Measurements from ENCODE around the gene KRTAP5-6. TPM values are rescaled to one million over a fixed set of nuclear protein-coding genes. Genes with fewer than 3 reads are reported as not detected.
A peak's percentile ranks its signal among the peaks of the same experiment; 100 is the strongest.

KRTAP5-6 gene, protein sequence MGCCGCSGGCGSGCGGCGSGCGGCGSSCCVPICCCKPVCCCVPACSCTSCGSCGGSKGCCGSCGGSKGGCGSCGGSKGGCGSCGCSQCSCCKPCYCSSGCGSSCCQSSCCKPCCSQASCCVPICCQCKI
- total RNA-seq, result not detected in 2 replicates
- not detected for polyA plus RNA-seq (2012)

DNA sequence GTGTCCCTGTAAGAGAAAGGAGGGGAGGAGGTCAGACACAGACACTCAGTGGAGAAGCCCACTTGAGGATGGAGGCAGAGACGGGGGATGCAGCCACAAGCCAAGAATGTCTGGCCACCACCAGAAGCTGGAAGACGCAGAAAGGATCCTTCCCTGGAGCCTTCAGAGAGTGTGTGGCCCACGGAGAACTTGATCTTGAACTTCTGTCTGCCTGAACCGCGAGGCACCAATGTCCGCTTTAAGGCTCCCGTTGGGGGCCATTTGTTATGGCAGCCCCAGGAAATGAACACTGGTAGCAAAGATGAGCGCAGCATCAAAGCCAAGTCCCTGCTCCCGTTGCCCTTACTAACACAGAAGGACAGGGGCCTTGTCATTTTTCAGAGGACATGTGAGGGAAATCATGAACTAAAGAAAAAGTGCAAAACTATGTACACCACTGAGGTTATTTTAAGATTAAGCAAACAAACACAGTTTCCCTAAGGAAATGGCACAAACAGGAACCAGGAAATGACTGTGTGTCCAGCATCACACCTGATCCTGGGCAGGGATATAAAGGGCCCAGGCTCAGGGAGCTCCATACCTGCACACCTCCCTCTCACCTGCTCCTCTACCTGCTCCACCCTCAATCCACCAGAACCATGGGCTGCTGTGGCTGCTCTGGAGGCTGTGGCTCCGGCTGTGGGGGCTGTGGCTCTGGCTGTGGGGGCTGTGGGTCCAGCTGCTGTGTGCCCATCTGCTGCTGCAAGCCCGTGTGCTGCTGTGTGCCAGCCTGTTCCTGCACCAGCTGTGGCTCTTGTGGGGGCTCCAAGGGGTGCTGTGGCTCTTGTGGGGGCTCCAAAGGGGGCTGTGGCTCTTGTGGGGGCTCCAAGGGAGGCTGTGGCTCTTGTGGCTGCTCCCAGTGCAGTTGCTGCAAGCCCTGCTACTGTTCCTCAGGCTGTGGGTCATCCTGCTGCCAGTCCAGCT lies at the start of gene KRTAP5-6:
Gene KRTAP5-6, plus strand, starts transcription at position 588 of the 963 bp plus-strand sequence. Its CDS starts 51 bp downstream, at position 639.
- no peak for DNase-seq (ENCODE audit: low read depth)

DNA sequence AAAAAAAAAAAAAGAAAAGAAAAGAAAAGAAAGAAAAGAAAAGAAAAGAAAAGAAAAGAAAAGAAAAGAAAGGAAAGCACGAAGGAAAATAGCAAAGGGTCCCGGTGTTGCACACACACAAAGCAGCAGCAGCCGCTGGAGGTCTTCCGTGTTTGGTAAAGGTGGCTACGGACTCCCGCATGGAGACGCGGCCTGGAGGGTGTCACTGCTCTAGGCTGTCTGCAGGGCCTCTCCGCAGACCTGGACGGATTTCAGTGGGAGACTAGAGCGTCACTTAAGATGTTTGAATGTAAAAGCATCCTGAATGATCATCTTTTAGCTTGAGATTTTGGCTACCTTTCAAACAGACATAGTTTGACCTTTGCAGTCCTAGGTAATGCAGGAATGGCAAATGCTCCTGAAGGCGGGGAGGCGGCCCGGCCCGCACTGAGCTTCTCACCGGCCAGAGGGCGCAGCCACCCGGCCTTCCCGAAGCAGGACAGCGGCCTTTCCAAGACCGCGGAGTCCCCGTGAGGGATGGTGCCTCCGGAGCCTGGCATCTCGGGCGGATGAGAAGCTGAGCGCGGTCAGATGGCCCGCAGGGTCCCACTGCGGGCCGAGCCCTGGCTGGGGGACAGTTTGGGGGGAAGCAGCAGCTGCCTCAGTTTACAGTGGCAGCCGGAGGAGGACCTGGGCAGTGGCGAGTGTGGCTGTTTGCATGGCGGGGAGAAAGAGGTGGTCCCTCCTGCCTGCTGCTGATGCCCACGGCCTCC lies 48.9 kb upstream of the KRTAP5-6 start:
- DNase-seq (ENCODE audit: low read depth), result no peak

DNA sequence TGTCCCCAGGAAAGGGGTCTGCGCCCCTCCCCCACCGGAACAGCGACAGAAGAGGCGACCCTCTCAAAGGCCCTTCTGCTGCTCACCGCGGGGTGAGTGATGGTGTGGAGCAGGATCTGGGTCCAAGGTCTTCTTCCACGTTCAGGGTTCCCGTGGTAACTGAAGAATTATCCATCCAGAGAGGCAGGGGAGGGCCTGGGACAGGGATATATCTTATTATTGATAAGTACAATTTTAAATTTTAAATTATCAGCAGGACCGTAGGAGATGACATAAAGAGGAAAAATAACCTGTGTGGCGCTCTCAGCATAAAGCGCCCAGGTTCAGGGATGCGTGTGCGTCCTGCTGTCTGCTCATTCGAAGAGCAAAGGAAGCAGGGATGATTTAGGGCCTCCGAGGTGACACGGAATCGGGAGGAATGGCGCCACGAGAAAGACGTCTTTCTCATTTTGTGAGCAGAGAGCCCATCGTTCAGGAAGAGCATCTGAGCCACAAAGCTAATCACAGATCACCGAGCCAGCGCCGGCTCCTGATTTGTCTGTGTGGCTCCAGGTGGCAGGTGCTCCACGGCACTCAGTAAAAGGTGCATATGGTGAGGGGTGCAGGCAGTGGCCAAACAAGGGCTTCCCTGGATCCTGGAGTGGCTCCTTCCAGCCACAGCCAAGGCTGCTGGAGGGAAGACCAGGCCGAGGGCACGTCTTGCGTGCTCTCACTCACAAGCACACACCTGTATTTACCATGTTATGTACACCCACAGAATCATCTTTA lies 48.2 kb upstream of the KRTAP5-6 start:
- no peak for DNase-seq (ENCODE audit: low read depth)

DNA sequence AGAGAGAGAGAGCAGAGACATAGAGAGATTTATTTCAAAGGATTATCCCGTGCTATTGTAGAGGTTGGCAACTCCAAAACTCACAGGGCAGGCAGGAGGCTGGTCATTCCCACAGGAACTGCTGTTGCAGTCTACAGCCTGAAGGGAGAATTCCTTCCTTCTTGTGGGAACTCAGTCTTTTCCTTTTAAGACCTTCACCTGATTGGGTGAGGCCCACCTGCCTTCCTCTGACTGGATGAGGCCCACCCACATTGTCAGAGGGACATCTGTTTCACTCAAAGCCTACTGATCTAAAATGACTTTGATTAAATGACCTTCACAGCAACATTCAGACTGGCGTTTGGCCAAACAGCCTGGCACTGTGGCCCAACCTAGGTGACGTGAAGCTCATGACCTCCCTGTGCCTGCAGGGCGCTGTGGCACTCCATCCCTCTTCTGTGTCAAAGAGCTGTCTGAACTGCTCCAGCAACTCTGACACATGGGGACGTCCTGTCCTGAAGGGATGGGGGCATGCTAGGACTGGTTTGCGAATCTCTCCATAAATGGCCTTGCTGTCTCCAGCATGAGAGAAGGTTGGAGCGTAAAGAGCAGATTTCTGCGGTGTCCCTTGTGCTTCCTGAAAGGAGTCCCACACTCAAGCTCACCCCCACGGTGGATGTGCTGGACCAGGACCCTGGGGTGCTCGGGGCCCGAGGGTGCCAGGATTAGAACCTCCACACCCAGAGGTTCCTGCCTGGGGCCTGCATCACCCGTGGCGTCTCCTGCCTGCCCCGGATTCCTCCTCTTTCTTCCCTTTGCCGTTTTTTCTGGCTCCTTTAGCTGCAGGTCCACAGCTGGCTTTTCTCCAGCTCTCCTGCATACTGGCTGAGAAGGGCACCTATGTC lies 46.7 kb upstream of the KRTAP5-6 start:
- no peak for DNase-seq (ENCODE audit: low read depth)

DNA sequence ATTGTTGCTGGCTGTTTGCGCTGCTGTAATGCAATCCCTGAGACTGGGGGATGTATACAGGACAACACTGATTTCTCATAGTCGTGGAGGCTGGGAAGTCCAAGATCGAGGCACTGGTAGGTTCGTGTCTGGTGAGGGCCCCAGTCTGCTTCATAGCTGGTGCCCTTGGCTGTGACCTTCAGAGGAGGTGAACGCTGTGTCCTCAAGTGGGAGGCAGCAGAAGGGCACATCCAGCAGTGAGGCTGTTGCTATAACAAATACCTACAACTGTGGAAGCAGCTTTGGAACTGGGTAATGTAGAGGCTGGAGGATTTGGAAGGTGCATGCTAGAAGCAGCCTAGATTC lies 46.1 kb upstream of the KRTAP5-6 start:
- no peak for DNase-seq (ENCODE audit: low read depth)

DNA sequence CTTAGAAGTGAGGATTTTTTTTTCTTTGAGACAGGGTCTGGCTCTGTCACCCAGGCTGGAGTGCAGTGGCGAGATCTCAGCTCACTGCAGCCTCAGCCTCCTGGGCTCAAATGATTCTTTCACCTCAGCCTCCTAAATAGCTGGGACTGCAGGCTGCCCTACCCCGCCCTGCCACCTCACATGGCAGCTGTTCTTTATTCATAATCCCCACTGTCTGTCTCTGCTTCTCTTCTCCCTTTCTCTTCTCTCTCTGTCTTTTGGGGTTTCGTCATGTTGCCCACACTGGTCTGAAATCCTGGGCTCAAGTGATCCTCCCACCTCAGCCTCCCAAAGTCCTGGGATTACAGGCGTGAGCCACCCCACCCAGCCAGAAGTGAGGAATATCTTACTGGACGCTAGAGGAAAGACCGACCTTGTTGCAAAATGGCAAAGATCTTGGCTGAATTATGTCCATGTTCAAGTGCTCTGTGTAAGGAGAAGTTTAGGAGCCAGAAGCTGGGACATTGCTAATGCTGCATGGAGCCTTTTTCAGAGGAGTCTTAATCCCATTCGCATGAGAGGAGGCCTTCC lies 45.5 kb upstream of the KRTAP5-6 start:
- peak; percentile 47 for DNase-seq (ENCODE audit: low read depth)

DNA sequence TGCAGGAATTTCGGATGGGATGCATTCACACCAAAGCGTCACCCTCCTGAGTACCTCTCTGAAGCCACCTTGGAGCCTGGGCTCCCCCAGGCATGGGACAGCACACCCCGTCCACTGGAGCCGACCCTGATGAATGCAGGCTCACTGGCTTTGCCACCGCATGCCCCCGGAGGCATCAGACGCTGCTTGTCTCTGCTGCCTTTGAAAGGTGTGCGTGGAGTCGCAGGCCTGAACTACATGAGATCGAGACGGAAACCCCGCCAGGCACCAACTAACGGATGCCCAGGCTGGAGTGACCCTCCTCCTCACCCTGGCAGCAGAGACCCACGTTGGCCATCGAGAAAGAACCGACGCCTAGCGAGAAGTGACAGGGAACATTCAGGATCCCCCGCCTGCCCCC lies 45.0 kb upstream of the KRTAP5-6 start:
- DNase-seq (ENCODE audit: low read depth), result no peak

DNA sequence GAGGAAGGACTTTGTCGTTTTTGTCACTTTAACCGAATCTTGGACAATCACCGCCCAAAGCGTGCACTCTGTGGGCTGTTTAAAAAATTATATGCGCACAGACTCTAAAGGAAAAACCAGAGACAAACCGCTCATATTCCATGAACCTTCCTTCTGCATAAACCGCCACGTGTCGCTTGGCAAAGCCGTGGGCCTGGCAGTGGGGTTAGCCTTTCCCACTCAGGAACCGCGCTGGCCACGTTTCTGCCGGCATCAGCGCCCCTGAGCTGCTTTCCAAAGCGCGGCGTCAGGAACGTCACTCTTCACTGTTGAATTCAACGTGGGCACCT lies 44.6 kb upstream of the KRTAP5-6 start:
- no peak for DNase-seq (ENCODE audit: low read depth)

DNA sequence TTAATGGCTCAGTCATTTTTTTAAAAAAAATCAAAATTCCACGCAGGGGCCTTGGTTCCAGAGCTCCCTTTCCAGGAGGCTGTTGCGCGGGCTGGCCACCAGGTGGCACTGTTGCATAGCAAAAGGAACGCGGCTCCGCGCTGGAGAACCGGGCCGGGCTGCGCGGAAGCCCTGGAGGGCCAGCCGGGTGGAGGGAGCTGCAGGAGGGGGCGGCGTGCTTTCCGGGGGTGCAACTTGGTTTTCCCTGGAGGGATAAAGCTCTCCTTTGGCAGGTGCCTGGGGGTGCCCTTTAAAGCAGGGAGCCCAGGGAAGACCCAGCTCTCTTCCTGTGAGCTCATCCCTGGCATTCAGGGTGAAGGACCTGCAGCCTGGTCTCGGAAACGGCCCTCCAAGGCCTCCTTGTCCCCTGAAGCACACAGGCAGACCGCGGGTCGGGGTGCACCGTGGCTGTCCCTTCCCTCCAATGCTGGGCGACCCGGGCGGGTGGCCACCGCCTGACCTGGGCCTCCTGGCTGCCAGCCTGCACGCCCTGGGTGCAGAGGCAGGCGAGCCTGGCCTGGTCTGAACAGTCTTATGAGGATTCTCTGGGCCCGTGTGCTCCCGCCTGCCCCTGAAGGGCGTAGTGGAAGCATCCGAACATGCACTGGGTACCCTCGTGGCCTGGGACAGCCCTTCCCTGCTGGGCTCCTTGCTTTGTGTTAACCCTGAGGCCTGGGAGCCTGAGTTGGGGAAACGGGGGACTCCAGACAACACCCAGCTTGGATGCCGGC lies 44.0 kb upstream of the KRTAP5-6 start:
- DNase-seq (ENCODE audit: low read depth), result peak; percentile 63

DNA sequence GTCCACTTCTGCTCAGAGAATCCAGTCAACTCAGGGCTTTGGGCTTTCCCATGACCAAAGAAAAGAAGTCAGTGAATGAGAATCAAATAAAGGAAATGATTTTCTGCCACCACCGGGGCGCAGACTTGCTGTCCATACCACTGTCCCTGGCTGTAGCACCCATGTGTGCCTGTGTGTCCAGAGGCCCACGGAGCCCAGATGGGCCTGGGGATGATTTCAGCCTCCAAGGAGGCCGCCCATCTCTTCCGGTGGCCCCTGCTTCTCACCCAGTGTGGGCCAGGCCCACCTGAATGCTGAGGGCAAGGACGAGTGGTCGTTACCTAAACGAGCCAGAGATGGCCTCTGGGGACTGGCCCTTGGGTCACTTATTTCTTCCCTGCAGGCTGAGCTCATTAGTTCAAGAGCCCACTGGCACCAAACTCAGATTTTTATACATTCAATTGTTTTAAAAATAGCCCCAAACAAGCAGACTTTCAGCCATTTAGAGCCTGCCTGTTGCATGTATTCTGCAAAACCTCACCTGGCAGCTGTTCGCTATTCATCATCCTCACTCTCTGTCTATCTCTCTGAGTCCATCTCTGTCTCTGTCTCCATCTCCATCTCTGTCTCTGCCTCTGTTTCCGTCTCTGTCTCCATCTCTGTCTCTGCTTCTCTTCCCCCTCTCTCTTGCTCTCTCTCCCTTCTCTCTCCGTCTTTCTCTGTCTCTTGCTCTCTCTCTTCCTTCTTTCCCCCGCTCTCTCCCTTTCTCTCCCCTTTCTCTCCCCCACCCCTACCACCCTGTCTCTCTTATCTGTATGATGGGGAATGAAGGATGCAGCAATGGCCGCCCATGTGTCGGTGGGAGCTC lies 43.2 kb upstream of the KRTAP5-6 start:
- no peak for DNase-seq (ENCODE audit: low read depth)

DNA sequence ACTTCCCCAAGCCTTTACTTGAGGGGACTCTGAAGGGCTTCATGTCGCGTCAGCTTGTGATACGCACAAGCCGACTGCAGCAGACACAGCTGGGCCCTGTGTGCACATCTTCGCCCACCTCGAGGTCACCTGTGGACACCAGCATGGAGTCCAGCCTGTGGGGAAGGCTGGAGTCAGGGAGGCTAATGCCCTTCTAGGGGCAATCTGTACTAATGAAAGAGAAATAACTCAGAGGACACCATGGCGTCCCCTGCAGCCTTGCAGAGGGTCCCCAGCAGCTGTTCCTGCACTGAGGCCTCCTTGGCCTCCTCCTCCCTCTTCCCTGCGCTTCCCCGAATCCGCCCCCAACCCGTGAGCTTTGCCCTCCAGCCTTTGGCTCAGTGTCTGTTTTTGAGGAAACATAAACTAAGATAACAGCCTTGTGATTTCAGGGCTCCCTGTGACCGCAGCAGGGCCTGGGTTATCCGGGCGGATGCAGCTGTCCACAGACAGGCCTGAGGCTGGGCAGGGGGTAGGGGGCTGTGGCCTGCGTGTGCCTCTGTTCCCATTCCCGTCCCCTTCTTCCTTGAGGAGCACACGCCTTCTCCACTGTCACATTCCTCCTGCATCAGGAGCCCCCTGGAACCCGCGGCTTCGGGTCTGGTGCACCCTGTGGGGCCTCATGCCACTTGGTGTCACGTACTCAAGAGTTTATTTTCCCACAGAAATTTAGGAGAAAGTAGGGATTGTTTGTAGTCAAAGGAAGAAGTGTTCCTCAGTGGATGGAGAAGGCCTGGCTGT lies 42.4 kb upstream of the KRTAP5-6 start:
- no peak for DNase-seq (ENCODE audit: low read depth)

DNA sequence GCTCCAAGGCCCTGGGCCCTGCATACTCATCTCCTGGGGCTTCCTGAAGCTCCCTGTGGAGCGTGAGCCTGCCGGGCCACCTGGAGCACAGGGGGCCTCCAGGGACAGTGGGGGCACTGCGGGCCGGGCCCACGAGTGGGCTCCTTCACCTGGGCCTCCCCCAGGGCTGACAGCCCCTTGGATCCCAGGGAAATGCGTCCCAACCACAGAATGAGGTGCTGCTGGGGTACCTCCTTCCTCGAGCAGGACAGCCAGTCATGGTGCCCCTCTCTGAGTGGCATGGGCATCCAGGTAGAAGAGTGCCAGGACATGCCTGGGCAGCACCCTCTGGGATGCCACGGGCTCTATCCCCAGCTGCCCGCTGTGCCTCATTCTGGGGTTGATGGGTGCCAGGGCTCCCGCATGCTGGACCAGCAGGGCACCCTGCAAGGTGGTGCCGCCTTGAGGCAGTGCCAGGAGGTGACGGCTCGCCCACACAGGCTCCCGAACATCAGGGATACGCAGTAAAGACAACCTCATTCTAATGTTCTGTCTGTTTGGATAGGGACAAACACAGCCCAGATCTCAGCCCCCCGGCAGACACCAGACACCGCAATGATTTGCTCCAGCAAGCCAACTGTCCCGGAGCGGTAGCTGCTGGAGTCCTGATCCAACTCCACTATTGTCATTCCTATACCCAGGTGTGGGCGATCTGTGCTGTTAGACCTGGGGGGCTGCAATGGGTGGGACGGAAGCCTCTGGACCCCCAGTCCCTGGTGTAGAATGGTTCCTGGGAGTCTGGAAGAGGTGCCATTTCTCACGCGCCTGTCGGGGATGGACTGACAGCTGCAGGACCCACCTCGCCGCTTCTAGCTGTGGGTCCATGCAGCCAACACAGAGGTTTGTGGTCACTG lies 41.6 kb upstream of the KRTAP5-6 start:
- DNase-seq (ENCODE audit: low read depth), result no peak

DNA sequence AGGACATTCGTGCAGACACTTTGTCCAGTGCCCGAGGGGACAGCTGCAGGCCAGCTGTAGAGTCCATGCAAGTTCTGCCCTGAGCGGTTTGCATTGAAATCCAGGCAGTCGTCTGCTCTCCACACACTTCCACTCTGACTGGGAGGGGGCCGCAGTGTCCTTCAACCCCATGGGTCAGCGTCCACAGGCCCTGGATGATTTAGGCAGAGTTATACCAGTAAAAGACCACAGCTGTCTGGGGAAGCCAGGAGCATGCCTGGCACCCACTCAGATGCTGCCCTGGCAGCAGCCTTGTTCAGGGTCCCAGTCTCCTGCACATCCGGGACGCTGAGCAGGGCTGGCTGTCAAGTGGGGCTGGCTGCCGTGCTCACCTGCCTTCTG lies 40.9 kb upstream of the KRTAP5-6 start:
- DNase-seq (ENCODE audit: low read depth), result peak; percentile 51

DNA sequence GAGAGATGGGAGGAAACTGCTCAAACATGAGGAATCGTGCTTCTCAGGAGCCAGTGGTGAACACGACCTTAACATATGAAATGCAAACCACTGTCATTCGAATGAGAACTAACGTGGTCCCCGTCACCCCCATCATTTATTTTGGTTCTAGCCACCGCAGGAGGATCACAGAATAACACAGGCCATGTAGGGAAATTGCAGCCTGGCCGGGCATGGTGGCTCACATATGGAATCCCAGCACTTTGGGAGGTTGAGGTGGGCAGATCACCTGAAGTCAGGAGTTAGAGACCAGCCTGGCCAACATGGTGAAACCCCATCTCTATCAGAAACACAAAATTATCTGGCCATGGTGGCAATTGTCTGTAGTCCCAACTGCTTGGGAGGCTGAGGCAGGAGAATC lies 40.3 kb upstream of the KRTAP5-6 start:
- no peak for DNase-seq (ENCODE audit: low read depth)

DNA sequence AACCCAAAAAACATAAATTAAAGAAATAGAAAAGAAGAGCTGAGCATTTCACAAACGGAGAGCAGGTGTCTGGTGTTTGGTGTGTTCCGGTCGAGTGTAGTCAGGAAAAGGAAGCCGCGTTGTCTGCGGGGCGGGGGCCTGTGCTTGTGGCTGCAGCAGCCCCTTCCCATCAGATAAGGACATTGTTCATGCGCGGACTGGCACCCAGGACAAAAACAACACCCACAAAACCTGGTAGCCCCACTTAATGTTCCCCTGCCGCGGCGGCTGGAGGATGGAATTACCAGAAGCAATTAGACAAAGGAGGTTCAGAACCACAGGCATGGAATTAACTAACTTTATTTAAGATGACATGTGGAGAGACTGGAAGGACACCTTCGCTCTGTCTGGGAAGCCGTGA lies 37.5 kb upstream of the KRTAP5-6 start:
- no peak for DNase-seq (ENCODE audit: low read depth)

DNA sequence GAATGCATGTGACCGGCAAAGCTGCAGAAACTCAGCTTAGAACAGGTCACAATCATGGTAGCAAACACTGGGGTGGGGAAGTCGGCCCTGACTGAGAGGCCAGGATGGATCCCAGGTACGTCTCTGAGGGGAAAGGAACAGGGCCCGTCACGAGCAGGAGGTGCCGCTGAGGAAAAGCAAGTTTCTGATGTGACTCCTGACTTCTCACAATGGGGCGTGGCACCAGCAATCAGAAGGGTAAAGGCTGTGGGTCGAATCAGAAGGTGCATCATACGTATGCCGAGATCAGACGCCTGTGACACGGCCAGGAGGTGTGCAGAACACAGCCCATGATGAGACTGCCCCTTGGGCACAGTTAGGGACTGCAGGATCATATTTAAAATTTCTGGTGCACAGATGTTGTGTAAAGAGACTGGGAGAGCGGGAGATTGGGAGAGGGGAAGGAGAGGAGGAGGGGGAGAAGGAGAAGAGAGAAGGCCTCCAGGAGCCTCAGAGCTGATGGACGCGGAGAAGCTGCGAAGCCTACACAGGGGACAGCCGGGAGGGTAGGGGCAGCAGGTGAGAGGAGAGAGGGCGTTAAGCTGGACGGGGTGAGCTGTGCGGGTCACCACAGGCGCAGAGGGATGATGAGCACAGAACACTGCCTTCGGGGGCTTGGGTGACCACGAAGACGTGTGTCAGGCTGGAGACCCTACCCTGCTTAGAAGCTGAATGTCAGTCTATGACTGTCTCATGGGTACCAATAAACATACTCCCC lies 36.7 kb upstream of the KRTAP5-6 start:
- DNase-seq (ENCODE audit: low read depth), result no peak
